RPMI7951 (cell line): ENCODE data around the gene IL21R. TPM values are rescaled to one million over a fixed set of nuclear protein-coding genes. Genes with fewer than 3 reads are reported as not detected.
A peak's percentile ranks its signal among the peaks of the same experiment; 100 is the strongest.

Experiments used
- DNase-seq: peaks from one replicate; pipeline ENCODE4 v3.0.0-alpha.2; 2012; ENCODE audit warnings: low read depth
- total RNA-seq: library from RNA; depleted of rRNA; stranded (reverse); fragments of >200 nt; shearing (Covaris generic); gene quantifications from 2 replicates; pipeline ENCODE4 v1.2.3, GENCODE V29; 2014

IL21R gene
- total RNA-seq, 1 experiment from 2014 or later = 1.1 TPM

DNA sequence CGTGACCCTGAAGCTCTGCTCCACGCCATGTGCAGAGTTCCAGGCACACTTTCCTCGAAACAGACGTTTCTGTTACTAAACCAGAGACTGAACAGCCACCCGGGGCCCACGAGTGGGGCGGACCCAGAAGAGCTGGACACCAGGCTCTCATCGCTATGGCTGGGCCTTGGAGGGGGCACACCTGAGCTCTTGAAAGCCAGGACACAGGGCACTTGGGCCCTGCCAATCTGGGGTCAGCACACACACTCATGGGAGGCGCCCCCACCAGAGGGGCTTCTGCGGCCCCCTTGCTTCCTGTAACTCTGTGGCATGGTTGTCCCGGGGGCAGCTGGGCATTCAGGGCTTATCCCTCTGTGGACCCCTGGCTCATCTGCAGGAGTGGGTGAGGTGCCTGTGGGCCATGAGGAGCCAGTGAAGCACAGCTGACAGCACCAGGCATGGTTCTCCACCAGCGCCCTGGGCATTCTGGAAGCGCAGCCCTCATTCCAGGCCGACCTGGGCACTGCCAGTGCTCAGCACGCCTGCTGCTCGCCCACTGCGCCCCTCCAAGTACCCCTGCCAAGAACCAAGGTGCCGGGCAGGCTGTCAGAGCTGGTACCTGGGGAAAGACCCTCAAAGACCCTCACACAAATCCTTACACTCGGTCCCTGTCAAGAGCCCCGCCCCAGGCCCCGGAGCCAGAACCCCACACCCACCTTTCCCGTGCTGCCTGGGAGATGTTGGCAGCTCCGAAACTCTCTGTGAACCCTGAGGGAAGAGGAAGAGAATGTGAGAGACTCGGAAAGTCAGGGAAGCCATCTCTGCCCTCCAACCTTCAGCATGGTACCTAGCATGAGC is 61.1 kb downstream of the IL21R start:
- no peak for DNase-seq

DNA sequence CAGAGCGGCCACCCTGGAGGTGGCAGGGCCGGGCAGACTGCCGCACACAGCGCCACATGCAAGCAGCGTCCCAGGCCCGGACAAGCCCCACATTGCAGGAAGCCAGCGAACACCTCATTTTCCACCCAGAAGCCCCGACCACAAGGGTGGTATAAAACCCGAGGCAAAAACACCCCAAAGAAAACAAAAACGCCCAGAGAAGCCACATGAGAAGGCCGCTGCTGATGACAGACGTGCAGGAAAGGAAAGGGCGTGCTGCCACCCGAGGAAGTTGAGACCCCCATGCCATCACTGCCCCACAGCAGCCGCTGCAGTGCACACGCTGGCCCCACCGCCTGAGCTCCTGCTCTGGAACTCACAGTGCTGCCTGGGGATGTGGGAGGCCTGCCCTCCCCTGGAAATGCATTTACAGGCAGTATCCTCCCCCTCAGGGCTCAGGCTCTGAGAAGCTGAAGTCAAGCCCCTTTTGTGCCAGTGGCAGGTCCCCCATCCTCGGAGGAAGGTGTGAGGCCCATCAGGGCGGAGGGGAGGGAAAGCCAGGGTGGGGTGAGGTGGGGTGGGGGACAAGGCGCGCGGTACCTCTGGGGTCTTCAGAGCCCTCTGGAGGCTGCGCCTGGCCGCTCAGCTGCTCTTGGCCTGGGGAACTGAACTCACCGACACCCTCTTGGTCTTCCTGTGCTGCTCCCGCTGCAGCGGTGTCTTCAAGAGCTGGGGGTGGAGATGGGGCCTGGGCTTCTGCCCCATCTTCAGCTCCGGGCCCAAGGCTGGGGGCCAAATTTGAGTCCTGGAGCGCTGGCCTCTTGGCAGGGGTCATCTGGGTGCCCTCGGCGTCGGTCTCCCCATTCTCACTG is 62.0 kb downstream of the IL21R start:
- no peak for DNase-seq

DNA sequence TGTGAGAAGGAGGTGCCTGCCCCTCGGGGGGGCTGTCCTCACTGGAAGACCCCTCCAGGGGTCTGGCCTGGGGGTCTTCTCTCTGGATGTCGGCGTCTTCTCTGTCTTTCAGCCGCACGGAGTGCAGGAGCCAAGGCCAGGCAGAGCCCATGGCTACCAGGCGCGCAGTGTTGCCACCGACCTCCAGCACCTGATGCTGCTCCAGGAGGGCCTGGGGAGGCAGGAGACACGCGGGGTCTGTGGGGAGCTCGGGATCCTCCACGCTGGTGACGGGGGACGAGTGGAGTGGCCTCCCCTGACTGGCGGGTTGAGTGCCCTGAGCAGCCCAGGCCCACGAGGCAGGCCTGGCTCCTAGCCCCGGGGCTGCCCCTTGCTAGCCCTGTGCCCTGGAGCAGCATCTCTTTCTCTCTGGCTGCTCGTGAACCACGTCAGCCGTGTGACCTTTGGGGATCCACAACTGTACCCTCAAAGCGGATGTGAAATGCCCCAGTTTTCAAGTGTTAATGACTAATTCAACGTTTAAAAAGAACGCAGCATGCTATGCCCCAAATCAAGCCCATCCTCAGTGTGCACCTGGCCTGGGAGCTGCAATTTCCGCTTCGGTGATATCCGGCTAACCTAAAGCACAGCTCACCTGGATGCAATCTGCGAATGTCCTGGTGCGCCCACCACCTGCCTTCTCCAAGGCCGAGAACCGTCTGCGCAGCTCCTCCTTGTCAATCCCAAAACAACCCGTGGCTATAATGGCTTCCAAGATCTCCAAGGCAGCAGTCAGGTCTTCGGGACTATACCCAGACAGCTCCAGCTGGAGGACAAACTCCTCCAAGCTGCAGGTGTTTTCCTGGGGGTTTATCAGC is 62.9 kb downstream of the IL21R start:
- DNase-seq = no peak

DNA sequence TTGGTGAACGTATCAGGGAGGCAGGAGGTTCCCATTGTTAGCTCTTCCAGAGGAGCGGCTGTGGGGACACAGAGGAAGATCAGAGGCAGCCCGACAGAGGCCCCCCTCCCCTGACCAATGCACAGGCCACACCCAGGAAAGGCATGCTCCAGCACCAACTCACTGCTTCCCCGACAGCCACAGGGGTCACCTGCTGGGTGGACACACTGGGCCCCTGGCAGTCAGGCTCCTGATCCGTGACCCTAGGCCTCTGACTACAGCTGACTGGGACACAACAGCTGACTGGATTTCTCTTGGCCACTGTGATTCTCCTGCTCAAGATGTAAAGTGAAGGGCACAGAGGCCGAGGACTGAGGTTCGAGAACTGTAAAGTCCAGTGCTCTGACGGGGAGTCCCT is 63.5 kb downstream of the IL21R start:
- DNase-seq = no peak

DNA sequence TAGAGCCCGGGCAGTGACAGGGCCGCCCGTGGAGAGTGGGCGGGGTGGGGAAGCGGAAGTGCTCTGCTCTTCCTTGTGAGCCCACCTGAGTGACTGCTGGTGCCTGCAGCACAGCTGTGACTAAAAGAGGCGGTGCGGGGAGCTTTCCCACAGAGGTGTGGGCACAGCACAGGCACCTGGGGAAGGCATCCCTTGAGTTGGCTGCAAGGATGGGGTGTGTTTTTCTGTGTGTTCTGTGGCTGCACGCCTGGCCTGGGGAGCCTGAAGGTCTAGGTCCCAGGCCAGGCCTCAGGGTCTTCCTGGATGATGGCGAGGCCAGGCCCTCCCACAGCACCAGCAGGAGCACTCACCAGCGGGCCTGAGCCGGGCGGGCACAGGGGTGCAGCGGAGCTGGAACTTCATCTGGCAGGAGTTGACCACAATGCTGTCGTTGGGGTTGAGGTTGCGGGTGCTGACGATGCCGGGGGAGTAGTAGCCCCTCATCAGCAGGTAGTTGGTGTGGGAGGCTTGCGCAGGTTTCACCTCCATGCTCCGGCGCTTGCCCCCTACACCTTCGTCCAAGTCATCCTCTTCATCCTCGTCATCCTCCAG is 67.1 kb downstream of the IL21R start:
- no peak for DNase-seq

DNA sequence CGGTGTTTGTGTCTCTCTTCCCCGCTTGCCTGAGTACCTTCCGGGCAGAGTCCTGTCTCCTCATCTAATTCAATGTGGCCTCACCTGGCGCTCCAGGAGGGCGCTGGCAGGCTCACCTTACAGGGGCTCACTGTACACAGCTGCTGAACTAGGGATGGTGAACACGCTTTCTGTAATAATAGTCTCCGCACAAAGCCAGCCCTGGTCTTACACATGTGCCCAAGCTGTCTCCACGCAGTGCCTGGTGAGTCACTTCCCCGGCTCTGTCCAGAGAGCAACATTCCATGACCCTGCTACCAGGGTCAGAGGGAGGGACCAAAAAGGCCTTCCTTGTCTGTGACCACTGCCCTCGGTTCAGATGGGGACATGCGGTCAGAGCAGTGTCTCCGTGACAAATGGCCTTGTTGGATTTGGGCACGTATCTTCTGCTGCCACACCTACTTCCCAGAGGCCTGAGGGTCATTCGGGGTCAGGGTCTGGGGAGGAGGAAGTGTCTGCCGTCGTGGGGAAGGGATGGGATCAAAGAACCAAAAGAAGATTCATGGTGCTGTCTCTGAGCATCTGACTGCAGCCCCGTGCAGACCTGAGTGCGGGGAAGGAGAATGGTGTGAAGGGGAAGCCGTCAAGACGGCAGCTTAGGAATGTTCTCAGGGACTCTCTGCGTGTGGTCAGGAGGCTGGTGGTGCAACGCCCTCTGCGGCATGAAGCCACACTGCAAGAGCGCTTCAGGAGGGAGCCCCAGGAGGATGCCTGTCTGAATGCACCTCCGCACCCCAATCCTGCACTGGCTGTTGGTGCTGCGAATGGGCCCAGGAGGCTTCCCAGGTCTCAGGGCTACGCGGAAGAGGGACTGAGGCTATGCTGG is 68.8 kb downstream of the IL21R start:
- DNase-seq = peak; percentile 94

DNA sequence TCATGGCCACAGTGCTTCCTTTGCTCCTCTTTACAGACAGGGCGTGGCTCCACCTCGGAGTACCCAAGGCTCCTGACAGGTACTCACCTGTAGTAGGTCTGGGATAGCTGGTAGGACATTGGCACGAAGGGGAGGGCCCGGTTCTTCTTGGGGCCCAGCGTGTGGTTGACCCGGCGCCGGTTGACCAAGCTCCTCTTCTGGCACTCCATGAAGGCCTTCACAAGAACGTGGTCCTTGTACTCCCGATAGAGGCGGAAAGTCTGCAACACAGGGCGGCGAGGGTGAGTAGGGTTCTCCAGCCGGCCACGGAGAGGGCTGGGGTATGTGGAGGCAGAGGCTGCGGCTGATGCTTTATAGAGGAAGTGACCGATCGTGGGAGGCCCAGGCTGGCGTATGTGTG is 69.7 kb downstream of the IL21R start:
- no peak for DNase-seq

DNA sequence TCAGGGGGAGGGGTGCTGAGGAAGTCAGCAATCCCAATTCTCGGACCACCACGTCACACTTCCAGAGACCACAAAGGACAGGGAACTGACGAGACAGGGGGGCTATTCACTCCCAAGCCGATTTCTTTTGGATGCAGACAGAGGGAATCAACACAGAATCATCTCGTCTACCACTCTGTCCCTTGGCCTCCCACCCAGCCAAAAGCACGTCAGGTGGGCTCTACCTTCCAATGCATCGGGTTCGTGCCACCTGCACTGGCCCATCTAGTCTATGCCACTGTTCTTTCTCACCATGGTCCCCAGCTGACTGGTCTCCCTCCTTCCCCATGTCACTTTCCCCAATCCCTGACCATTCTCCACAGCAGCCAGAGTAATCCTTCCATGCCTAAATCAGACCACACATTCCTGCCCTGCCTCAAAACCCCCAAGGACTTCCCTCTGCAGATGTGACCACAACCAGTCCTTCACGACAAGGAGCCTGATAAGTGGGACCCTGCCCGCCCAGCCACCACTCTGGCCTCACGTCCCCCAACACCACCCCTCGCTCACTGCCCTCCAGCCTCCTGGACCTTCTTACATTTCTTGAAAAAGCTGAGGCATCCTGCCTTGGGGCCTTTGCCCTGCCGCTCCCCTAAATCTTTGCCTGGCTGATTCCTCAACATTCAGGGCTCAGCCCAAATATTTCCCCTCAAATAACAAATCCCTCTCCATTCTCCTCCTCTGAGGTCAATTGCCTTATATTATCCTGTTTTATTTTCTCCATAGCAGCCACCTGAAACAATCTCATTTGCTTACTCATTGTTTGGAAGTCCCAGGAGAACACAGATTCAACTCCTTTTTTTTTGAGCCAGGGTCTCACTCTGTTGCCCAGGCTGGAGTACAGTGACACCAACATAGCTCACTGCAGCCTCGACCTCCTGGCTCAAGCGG is 70.4 kb downstream of the IL21R start:
- DNase-seq = peak; percentile 46

DNA sequence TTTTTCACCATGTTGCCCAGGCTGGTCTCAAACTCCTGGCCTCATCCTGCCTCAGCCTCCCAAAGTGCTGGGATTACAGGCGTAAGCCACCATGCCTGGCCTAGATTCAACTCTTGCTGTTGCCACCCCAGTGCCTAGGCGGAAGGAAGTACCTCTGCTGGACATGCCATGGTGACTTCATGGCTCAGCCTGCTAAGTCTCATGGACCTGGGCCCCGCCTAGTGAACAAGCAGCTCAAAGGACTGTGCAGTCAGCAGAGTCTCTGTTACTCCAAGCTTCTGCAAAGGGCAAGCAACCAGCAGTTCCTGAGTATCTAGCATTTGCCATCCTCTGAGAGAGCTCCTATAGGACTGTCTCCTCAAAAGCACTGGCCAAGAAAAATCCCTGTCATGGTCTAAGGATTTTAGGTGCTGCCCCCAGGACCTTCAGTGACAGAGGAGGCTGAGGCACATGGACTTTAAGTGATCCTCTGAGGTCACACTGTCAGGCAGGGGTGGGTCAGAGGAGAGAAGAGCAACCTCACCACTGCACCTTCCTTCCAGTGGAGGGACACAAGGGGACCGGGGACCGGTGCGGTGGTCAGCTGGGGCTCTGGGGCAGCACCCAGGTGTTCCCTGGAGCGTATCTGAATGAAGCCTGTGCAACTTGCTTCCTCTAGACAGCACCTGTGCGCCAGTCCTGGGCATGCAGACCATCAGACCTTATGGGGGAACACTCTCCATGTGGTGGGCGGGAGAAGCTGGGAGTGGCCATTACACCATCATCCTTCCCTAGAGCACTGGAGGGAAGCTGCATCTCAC is 71.3 kb downstream of the IL21R start:
- DNase-seq = no peak

DNA sequence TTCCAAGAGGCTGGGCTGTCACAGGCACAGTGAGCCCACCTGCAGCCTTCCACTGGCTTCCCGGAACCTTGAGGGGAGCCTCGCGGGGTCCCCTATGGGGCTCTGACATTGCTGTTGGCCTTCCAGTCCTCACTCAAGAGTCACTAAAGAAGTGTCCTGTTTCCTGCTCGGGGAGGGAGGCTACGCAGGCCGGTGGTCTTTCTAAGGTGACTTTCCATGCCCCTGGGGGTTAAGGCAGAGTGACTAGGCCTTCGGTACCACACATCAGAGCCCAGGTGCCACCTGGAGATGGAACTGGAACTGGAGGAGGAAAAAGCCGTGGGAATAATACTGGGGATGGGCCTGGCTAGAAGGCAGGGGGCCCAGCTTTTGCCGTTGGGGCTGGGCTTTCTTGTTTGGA is 72.1 kb downstream of the IL21R start:
- no peak for DNase-seq

DNA sequence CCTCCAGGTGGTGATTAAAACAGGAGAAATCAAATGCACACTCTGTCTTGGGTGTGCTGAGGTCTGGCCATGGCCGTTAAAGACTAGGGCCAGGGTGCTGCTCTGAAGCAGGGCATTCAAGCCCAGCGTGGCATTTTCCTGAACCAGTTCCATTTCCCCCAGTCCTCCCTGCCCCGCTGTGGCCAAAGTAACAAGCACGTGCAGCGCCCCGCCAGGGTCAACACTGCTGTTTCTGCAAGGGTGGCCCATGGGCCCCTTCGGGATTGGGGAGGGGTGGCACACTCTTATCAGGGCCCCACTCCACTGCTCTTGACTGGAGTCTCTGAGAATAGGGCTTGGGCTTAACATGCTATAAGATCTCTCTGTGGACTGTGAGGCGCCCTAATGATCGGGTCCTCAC is 72.9 kb downstream of the IL21R start:
- no peak for DNase-seq

DNA sequence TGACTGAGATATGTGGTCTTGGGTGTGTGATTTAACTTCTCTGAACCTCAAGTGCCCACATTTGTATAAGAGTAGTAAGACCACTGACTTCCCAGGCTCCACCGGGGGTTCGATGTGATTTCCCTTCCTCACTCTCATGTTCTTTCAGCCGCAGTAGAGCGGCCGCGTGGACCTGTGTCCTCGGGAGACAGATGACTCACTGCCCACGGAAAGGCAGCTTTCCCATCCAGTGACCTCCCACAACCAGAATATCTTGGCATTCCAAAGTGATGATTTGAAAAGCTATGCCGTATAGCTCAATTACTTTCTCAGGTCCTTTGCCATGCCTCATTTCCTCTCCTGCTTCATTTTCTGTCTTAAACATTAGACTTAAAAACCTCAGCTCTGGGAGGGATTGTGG is 73.6 kb downstream of the IL21R start:
- peak; percentile 85 for DNase-seq

DNA sequence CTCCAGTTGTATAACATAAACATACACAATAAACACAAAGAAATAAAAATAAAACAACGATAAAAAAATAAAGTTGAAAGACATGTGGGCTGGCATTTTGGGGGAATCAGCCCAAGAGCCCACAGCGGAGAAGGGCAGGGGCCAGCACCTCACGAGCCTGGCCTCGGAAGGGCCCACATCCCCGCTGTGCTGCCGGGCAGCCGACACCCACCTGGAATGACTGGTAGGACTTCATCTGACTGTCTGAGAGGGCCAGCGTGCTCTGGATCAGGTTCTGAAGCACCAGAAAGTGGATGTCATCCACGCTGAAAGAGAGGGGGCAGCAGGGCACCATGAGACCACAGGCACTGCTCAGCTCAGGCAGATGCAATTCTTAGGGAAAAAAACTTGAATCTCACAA is 74.3 kb downstream of the IL21R start:
- no peak for DNase-seq

DNA sequence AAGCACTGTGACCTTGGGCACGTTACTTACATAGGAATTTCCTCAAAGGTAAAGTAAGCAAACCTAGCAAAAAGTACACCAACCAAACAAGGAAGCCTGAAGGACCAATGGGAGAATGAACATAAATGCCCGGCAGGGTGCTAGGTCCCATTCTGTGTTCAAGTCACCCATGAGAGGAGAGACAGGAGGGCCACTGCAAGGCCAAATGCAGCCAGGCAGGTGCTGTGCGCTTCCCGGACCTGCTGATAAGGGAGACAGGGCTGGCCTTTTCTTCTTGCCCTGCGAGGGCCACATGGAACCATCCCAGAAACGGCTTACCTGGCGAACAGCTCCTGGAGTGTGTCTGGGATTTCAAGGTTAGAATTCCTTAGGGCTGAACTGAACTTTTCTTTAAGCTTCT is 78.8 kb downstream of the IL21R start:
- no peak for DNase-seq

DNA sequence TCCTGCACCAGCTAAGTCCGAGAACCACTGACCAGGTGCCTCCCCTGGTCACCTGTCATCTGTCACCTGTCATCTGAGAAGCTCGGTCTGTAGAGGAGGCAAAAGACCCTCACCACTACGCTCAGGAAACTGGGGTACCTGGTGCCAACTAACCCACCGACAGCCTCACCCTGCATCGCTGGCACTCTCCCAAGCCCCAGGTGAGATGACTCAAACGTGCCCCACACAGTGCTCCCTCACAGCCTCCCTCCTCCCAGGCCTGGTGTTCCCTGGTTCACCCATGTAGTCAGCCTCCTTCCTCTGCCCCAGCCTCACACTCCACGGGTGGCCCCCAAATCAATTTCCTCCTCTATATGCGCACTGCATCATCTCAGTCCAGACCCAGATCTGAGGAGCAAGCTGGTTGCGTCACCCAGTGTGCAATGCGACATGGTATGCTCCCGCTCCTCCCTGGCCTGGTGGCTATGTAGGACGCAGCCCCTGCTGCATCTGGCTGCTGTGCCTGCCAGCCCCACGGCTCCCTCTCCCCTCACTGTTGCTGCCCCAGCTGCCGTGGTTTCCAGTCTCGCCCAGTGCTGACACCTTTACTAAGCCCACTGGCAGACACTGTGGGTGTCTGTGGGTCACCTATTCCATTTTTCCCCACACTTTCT is 79.4 kb downstream of the IL21R start:
- no peak for DNase-seq

DNA sequence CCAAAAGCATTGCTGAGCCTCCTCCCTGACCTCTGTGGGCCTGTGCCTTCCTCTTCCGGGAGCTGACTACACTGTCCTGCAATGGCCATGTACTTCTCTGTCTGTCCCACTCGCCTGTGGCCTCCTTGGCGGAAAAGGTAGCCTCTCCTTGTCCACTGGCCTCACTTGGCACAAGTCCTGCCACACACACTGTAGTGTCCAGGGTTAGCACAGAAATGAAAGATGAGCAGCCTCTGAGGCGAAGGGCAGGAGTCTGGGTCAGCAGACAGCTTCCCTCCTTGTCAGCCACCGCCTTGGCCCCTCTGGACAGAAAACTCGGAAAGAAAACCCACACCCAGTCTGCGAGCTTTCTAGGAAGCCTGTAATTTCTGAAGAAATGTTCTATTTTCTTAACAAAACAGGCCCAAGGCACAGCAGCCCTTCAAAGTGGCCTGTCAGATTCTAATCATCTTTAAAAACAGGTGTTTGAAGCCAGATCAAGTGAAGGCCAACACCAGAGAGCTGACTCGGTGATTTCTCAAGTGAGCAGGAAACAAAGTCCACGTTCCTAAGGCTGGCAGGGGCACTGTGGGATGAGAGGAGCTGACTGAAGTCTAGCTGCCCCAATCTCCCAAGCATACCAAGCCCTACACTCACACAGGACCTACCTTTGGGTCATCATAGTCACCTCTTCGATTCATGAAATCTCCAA is 80.6 kb downstream of the IL21R start:
- no peak for DNase-seq

DNA sequence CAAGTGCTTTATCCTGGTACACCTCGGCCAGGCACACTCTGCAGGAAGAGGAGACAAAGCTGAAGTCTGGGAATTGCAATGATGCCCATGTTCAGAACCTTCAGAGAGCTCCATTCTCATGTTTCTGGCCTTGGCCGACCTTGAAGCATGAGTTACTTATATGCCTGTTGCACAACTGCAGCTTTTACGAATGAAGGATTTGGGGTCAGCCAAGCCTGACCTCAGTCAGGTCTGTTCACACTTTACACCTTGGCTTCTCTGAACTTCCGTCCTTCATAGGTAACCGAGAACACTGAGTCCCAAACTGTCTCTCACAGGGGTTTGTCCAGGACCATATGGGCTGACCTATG is 81.1 kb downstream of the IL21R start:
- no peak for DNase-seq

DNA sequence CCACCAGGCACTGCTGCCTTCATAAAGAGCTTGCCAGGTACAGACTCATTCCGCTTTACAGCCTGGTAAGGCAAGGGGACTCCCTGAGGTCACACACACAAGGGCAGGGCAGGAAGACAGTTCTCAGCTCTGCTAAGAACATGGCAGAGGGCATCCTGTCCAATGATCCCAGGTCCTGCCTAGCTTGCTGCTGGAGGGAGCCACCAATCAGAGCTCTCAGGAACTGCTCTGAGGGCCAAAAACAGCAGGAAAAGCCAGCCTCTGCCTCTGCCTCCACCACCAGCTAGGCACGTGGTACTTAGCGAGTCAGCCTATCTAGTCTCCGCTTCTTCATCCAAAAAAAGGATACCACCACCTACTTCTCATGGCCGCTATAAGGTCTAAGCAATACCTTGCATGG is 81.7 kb downstream of the IL21R start:
- no peak for DNase-seq
